Left ventricle myocardium superior (tissue), 1 donor: ENCODE measurements around the gene GNRH2. TPM values are rescaled to one million over a fixed set of nuclear protein-coding genes. Genes with fewer than 3 reads are reported as not detected.
"Not testable (repeated sequence)": the region's sequence is repeated elsewhere in the genome, so short reads cannot be mapped to it uniquely, and the experiment has no call there.

ENCODE experiments used
- ATAC-seq: fragments of 200-7000 bp; cut with Tn5 transposase; one replicate; pipeline ENCODE4 v1.9.1; 2020; ENCODE audit warnings: mild to moderate bottlenecking, moderate library complexity
- DNase-seq: peaks from one replicate; pipeline ENCODE4 v3.0.0-alpha.2; 2020
- intact Hi-C: fragments of 100-400 bp; cut with micrococcal nuclease; formaldehyde crosslinking; loops from one replicate; pipeline ENCODE4 v1.11.0; 2022
- long read RNA-seq: library from polyadenylated mRNA; unstranded; transcript quantifications from one replicate; pipeline ENCODE4 v2.0.0, GENCODE V29; 2021
- total RNA-seq: library from RNA; stranded (reverse); fragmentation: NEBNext Ultra II Directional; extraction: Animal tissue kit (Norgen Biotek cat#: 25700); gene quantifications from one replicate; pipeline ENCODE4 v1.2.1, GENCODE V29; 2021
- donor health status: DM: no; HTN: yes; CAD: no; lungs with severe emphysema.

GNRH2 gene
- total RNA-seq = not detected
- long read RNA-seq = 0 reads

GRCh38 chr20:3043322-3043721 lies at the start of gene GNRH2:
Gene GNRH2, plus strand, starts transcription at chr20:3043622. Its CDS starts 793 bp downstream, at chr20:3044415.
- no peak for DNase-seq
- intact Hi-C loops = no loop called here
- ATAC-seq = no peak

- ATAC-seq (no peak), DNase-seq (no peak)
- intact Hi-C loops = no loop called here
These were observed 47.6 kb upstream of the GNRH2 start for GRCh38 chr20:2995796-2996195.

GRCh38 chr20:2998728-2999127 lies 44.7 kb upstream of the GNRH2 start:
- DNase-seq (no peak), ATAC-seq (no peak)
- intact Hi-C loops = no loop called here

GRCh38 chr20:3000852-3001523 lies 42.4 kb upstream of the GNRH2 start:
- DNase-seq (no peak), ATAC-seq (peak; percentile 74)
- intact Hi-C loops = no loop called here

GRCh38 chr20:3003416-3003815 lies 40.0 kb upstream of the GNRH2 start:
- ATAC-seq (no peak), DNase-seq (no peak)
- intact Hi-C loops = no loop called here

- DNase-seq = no peak
- intact Hi-C loops = no loop called here
- no peak for ATAC-seq
These were observed 32.3 kb upstream of the GNRH2 start for GRCh38 chr20:3010985-3011723.

GRCh38 chr20:3011752-3012151 lies 31.7 kb upstream of the GNRH2 start:
- ATAC-seq = no peak
- intact Hi-C loops = no loop called here

GRCh38 chr20:3013771-3014170 lies 29.7 kb upstream of the GNRH2 start:
- no peak for ATAC-seq
- no peak for DNase-seq
- intact Hi-C loops = no loop called here

More at GRCh38 chr20:3011752-3012151, 31.7 kb upstream of the GNRH2 start:
- DNase-seq = no peak

- intact Hi-C loops = no loop called here
- ATAC-seq = no peak
- no peak for DNase-seq
These were observed 29.2 kb upstream of the GNRH2 start for GRCh38 chr20:3014179-3014578.

GRCh38 chr20:3014662-3015061 lies 28.8 kb upstream of the GNRH2 start:
- intact Hi-C loops = no loop called here
- DNase-seq (no peak), ATAC-seq (no peak)

GRCh38 chr20:3015302-3015701 lies 28.1 kb upstream of the GNRH2 start:
- DNase-seq, ATAC-seq, intact Hi-C loops: not testable (repeated sequence)

- DNase-seq (no peak), ATAC-seq (no peak)
- intact Hi-C loops = no loop called here
These were observed 22.1 kb upstream of the GNRH2 start for GRCh38 chr20:3021327-3021726.

GRCh38 chr20:3021777-3022176 lies 21.6 kb upstream of the GNRH2 start:
- DNase-seq (no peak), ATAC-seq (no peak)
- intact Hi-C loops = no loop called here

GRCh38 chr20:3022559-3023490 lies 20.6 kb upstream of the GNRH2 start:
- ATAC-seq, intact Hi-C loops, DNase-seq: not testable (repeated sequence)

GRCh38 chr20:3027987-3028386 lies 15.4 kb upstream of the GNRH2 start:
- DNase-seq (no peak), ATAC-seq (no peak)
- intact Hi-C loops = no loop called here

GRCh38 chr20:3031524-3032147 lies 11.8 kb upstream of the GNRH2 start:
- intact Hi-C loops = no loop called here
- no peak for DNase-seq
- no peak for ATAC-seq

GRCh38 chr20:3032624-3033023 lies 10.8 kb upstream of the GNRH2 start:
- ATAC-seq (peak; percentile 45), DNase-seq (peak; percentile 52)
- intact Hi-C loops = no loop called here

GRCh38 chr20:3037654-3038053 lies 5.8 kb upstream of the GNRH2 start:
- no peak for ATAC-seq
- no peak for DNase-seq
- intact Hi-C loops = no loop called here

- DNase-seq (no peak), ATAC-seq (no peak)
- intact Hi-C loops = no loop called here
These were observed 5.0 kb upstream of the GNRH2 start for GRCh38 chr20:3038454-3038853.
